Measurements from ENCODE around the gene CASZ1.

GRCh38 chr1:10691075-10691739, 105.2 kb downstream of the CASZ1 start:
- TF ChIP-seq CTCF (IDR thresholded peaks at IDR 0.05) (no peak), POLR2AphosphoS5 (IDR thresholded peaks at IDR 0.05) (no peak)
